Keratinocyte (primary cell): ENCODE measurements around the gene EIF3F. TPM values are rescaled to one million over a fixed set of nuclear protein-coding genes. Genes with fewer than 3 reads are reported as not detected.

ENCODE experiments used
- DNase-seq: peaks from one replicate; pipeline ENCODE4 v3.0.0-alpha.2; 2011; ENCODE audit warnings: low read depth, missing footprints, low spot score
- FAIRE-seq: peaks from 2 replicates; lab custom pipeline; 2011; peaks lifted over from hg19 to GRCh38; lab: Jason Lieb, UNC
- H2AFZ ChIP-seq: 2 replicates; pipeline ENCODE4 v1.6.0; 2012; ENCODE audit warnings: low read length, control low read depth, inconsistent platforms; ENCODE audit not compliant: control insufficient read depth
- H3K27ac ChIP-seq: 2 replicates; pipeline ENCODE4 v1.5.1; 2011; ENCODE audit warnings: low read length; ENCODE audit not compliant: control insufficient read depth, insufficient read depth
- H3K27me3 ChIP-seq: 3 replicates; pipeline ENCODE4 v1.6.0; 2011; ENCODE audit warnings: low read length; ENCODE audit not compliant: control insufficient read depth, insufficient read depth; ENCODE audit errors: extremely low read depth
- H3K36me3 ChIP-seq, 2 experiments: 2 replicates in 1 of 2; 3 replicates in 1 of 2; pipeline ENCODE4 v1.5.1; 2011; ENCODE audit warnings: low read length in 2 of 2, mild to moderate bottlenecking in 1 of 2; ENCODE audit not compliant: control insufficient read depth in 2 of 2, insufficient read depth in 2 of 2; ENCODE audit errors: extremely low read depth in 1 of 2
- H3K4me1 ChIP-seq: 3 replicates; pipeline ENCODE4 v1.5.1; 2011; ENCODE audit warnings: low read length; ENCODE audit not compliant: control insufficient read depth, insufficient read depth; ENCODE audit errors: extremely low read depth
- H3K4me2 ChIP-seq: 3 replicates; pipeline ENCODE4 v1.6.0; 2011; ENCODE audit warnings: low read depth, low read length; ENCODE audit not compliant: control insufficient read depth, insufficient read depth; ENCODE audit errors: extremely low read depth
- H3K4me3 ChIP-seq, 3 experiments: fragments of 200-600 bp in 1 of 3; sonication (generic) in 1 of 3; 2 replicates in 2 of 3; 3 replicates in 1 of 3; pipeline ENCODE4 v1.5.1; 2011 to 2016; ENCODE audit warnings: low read length in 3 of 3, mild to moderate bottlenecking in 3 of 3, control low read depth in 2 of 3, inconsistent platforms in 1 of 3, low read depth in 1 of 3, mixed read lengths in 1 of 3, mixed run types in 1 of 3, moderate library complexity in 1 of 3; ENCODE audit not compliant: control insufficient read depth in 2 of 3, insufficient read depth in 2 of 3; ENCODE audit errors: extremely low read depth in 1 of 3
- H3K79me2 ChIP-seq: 2 replicates; pipeline ENCODE4 v1.6.0; 2012; ENCODE audit warnings: low read length; ENCODE audit not compliant: control insufficient read depth, insufficient read depth
- H3K9ac ChIP-seq: 3 replicates; pipeline ENCODE4 v1.6.0; 2011; ENCODE audit warnings: low read length; ENCODE audit not compliant: control insufficient read depth, insufficient read depth; ENCODE audit errors: extremely low read depth
- H3K9me1 ChIP-seq: 3 replicates; pipeline ENCODE4 v1.6.0; 2011; ENCODE audit warnings: low read length; ENCODE audit not compliant: control insufficient read depth, insufficient read depth; ENCODE audit errors: extremely low read depth
- H3K9me3 ChIP-seq: 2 replicates; pipeline ENCODE4 v1.5.1; 2012; ENCODE audit warnings: low read depth, low read length; ENCODE audit not compliant: control insufficient read depth
- H4K20me1 ChIP-seq: 3 replicates; pipeline ENCODE4 v1.6.0; 2011; ENCODE audit warnings: low read length; ENCODE audit not compliant: control insufficient read depth, insufficient read depth; ENCODE audit errors: extremely low read depth
- CTCF ChIP-seq, 3 experiments: IDR thresholded peaks in 1 of 3; conservative IDR thresholded peaks in 1 of 3; optimal IDR thresholded peaks in 1 of 3; 2 replicates in 2 of 3; 3 replicates in 1 of 3; pipeline versions ENCODE3 to v1.5.1; 2011; ENCODE audit warnings: low read length in 3 of 3, mild to moderate bottlenecking in 3 of 3, moderate library complexity in 2 of 3, control low read depth in 1 of 3, inconsistent platforms in 1 of 3; ENCODE audit not compliant: insufficient read depth in 2 of 3; ENCODE audit errors: extremely low read depth in 1 of 3
- EZH2 ChIP-seq: IDR thresholded peaks from one replicate; pipeline ENCODE4 v1.6.1; 2012; ENCODE audit warnings: inconsistent platforms, mild to moderate bottlenecking, low read length, moderate library complexity
- dilution Hi-C: fragments of 300-500 bp; cut with MboI; formaldehyde crosslinking; loops from one replicate; pipeline ENCODE4 v1.7.0; 2020; ENCODE audit warnings: low sequenced_read_pairs; ENCODE audit not compliant: extremely low pct_ligation_motif_present
- polyA plus RNA-seq, 5 experiments: library from polyadenylated mRNA; depleted of rRNA in 3 of 5; stranded (reverse) in 3 of 5; stranded (forward) in 1 of 5; unstranded in 1 of 5; fragments of >200 nt; gene quantifications; 1 replicate in 1 of 5; 2 replicates in 3 of 5; 3 replicates in 1 of 5; pipeline versions ENCODE4 v1.2.1 to v1.2.3, GENCODE V29; 2011 to 2012; ENCODE audit warnings: missing spikeins in 2 of 5, low read depth in 1 of 5, low replicate concordance in 1 of 5

EIF3F gene
- polyA plus RNA-seq, 1 donor (not counting 4 experiments of a cell fraction or from before 2014, with no cell fraction given) = 158 TPM

- no peak overlapping the region for H3K9ac ChIP-seq
- dilution Hi-C loops = no loop called here
- no peak overlapping the region for H3K4me3 ChIP-seq
- peaks cover 46 to 47% of the 10 kb centered on the region in 2 experiments for H3K36me3 ChIP-seq
- H3K27ac ChIP-seq = no peak overlapping the region
- H3K4me1 ChIP-seq = no peaks in the 10 kb centered on the region
- H3K79me2 ChIP-seq = peaks cover 21% of the 10 kb centered on the region
- H3K9me3 ChIP-seq = no peaks in the 10 kb centered on the region
- DNase-seq = no peak
- TF ChIP-seq CTCF (optimal IDR thresholded peaks at IDR 0.05 in 1 of 3, IDR thresholded peaks at IDR 0.05 in 1 of 3, conservative IDR thresholded peaks at IDR 0.05 in 1 of 3; ENCODE audit: extremely low read depth in 1 of 3, insufficient read depth in 2 of 3, low read length in 3 of 3) (no peak), EZH2 (no peak)
- H3K27me3 ChIP-seq = no peaks in the 10 kb centered on the region
- no peak overlapping the region for H3K4me2 ChIP-seq
- no peaks in the 10 kb centered on the region for H4K20me1 ChIP-seq
- no peak overlapping the region for H2AFZ ChIP-seq
- no peaks in the 10 kb centered on the region for H3K9me1 ChIP-seq
- no peak for FAIRE-seq
Observed at GRCh38 chr11:7994581-7995278, 7.6 kb downstream of the EIF3F start.

GRCh38 chr11:7999795-8000194, 12.7 kb downstream of the EIF3F start:
- Histone ChIP-seq H3K27ac (no peak overlapping the region), H3K4me3 (no peak overlapping the region), H3K36me3 (peaks cover 21% of the 10 kb centered on the region in 2 experiments), H3K4me1 (no peaks in the 10 kb centered on the region), H3K27me3 (no peaks in the 10 kb centered on the region), H4K20me1 (no peaks in the 10 kb centered on the region), H3K79me2 (no peaks in the 10 kb centered on the region), H3K9me3 (no peaks in the 10 kb centered on the region), H3K9me1 (no peaks in the 10 kb centered on the region), H3K4me2 (no peak overlapping the region), H2AFZ (no peak overlapping the region), H3K9ac (no peak overlapping the region)
- TF ChIP-seq EZH2 (no peak), CTCF (optimal IDR thresholded peaks at IDR 0.05 in 1 of 3, IDR thresholded peaks at IDR 0.05 in 1 of 3, conservative IDR thresholded peaks at IDR 0.05 in 1 of 3; ENCODE audit: extremely low read depth in 1 of 3, insufficient read depth in 2 of 3, low read length in 3 of 3) (no peak)
- FAIRE-seq = no peak
- no peak for DNase-seq
- dilution Hi-C loops = no loop called here
